ENCODE data around the gene MALAT1. TPM values are rescaled to one million over a fixed set of nuclear protein-coding genes. Genes with fewer than 3 reads are reported as not detected.

The MALAT1 gene
- total RNA-seq, 4 donors from 2014 or later = 17,948 to 48,028 (median 23,406) TPM

GRCh38 chr11:65541093-65541982, 42.5 kb downstream of the MALAT1 start:
- no peak for TF ChIP-seq POLR2A (IDR thresholded peaks at IDR 0.05)
- no peak for TF ChIP-seq POLR2AphosphoS5 (IDR thresholded peaks at IDR 0.05)
- Histone ChIP-seq H3K36me3 (peaks cover 0 to 12% (median 0%) of the 10 kb centered on the region in 4 donors), H3K9me3 (no peaks in the 10 kb centered on the region), H3K4me3 (peak overlapping the region in 3 of 4 donors; percentile 35 to 48 (median 47)), H3K4me1 (peaks cover 14 to 27% (median 20%) of the 10 kb centered on the region in 4 donors), H3K27ac (peak overlapping the region; percentile 86 to 97 (median 92)), H3K27me3 (no peaks in the 10 kb centered on the region)
- in situ Hi-C loops (cut with MboI; ENCODE audit: low pct_ligation_motif_present in 1 of 4, low pct_unique_long_range_greater_than_20kb in 1 of 4, low sequenced_read_pairs in 3 of 4) = loop anchor here in 1 of 4 donors (5.0 kb wide), 1 partner anchor 61 kb away; no protein-coding TSS in a partner anchor
- 28% methylated on average over 15 of the region's 18 CpGs; no CpG with 5 or more reads in 1 of the 2 donors for WGBS, 2 donors (ENCODE audit: low coverage in 1 of 2)
- intact Hi-C loops (cut with DNase I; ENCODE audit: low total_unique reads) = loop anchor here (5.0 kb wide), 2 partner anchors 36 to 51 kb away; partner anchors contain the start of gene EHBP1L1
- no peak for DNase-seq

GRCh38 chr11:65542738-65543390, 44.0 kb downstream of the MALAT1 start:
- no peak overlapping the region for H3K27ac ChIP-seq
- TF ChIP-seq POLR2A (IDR thresholded peaks at IDR 0.05) = no peak
- TF ChIP-seq POLR2AphosphoS5 (IDR thresholded peaks at IDR 0.05) = no peak
- no peaks in the 10 kb centered on the region for H3K27me3 ChIP-seq
- H3K9me3 ChIP-seq = no peaks in the 10 kb centered on the region
- in situ Hi-C loops (cut with MboI; ENCODE audit: low pct_ligation_motif_present in 1 of 4, low pct_unique_long_range_greater_than_20kb in 1 of 4, low sequenced_read_pairs in 3 of 4) = loop anchor here in 1 of 4 donors (5.0 kb wide), 1 partner anchor 59 kb away; no protein-coding TSS in a partner anchor
- DNase-seq = no peak
- peaks cover 15 to 36% (median 26%) of the 10 kb centered on the region in 4 donors for H3K4me1 ChIP-seq
- H3K36me3 ChIP-seq = peaks cover 0 to 12% (median 0%) of the 10 kb centered on the region in 4 donors
- intact Hi-C loops (cut with DNase I; ENCODE audit: low total_unique reads) = loop anchor here (5.0 kb wide), 2 partner anchors 34 to 49 kb away; partner anchors contain the start of gene EHBP1L1
- WGBS, 2 donors (ENCODE audit: low coverage in 1 of 2) = 95 to 100% methylated on average over 1 to 3 of the region's 3 CpGs
- no peak overlapping the region for H3K4me3 ChIP-seq

GRCh38 chr11:65545853-65546216, 47.0 kb downstream of the MALAT1 start:
- peak overlapping the region; percentile 83 for H3K27ac ChIP-seq
- in situ Hi-C loops (cut with MboI; ENCODE audit: low pct_ligation_motif_present in 1 of 4, low pct_unique_long_range_greater_than_20kb in 1 of 4, low sequenced_read_pairs in 3 of 4) (no loop called here), intact Hi-C loops (cut with DNase I; ENCODE audit: low total_unique reads) (no loop called here)
- no peaks in the 10 kb centered on the region for H3K36me3 ChIP-seq
- 40 to 51% methylated on average over 1 to 4 of the region's 4 CpGs for WGBS, 2 donors (ENCODE audit: low coverage in 1 of 2)
- TF ChIP-seq POLR2AphosphoS5 (IDR thresholded peaks at IDR 0.05) (no peak), EP300 (IDR thresholded peaks at IDR 0.05; ENCODE audit: low read depth) (no peak), POLR2A (IDR thresholded peaks at IDR 0.05) (no peak), CTCF (IDR thresholded peaks at IDR 0.05) (no peak)
- H3K4me3 ChIP-seq = peak overlapping the region in 3 of 4 donors; percentile 30 to 51 (median 47)
- no peak for DNase-seq
- no peaks in the 10 kb centered on the region for H3K27me3 ChIP-seq
- no peaks in the 10 kb centered on the region for H3K9me3 ChIP-seq
- peaks cover 10 to 28% (median 19%) of the 10 kb centered on the region in 4 donors for H3K4me1 ChIP-seq

- H3K4me1 ChIP-seq = peaks cover 6 to 25% (median 17%) of the 10 kb centered on the region in 4 donors
- no peaks in the 10 kb centered on the region for H3K9me3 ChIP-seq
- DNase-seq = peak; percentile 99
- peak overlapping the region in 3 of 4 donors; percentile 30 to 51 (median 47) for H3K4me3 ChIP-seq
- intact Hi-C loops (cut with DNase I; ENCODE audit: low total_unique reads) (no loop called here), in situ Hi-C loops (cut with MboI; ENCODE audit: low pct_ligation_motif_present in 1 of 4, low pct_unique_long_range_greater_than_20kb in 1 of 4, low sequenced_read_pairs in 3 of 4) (no loop called here)
- peak; percentile 47 to 79 (median 60) for TF ChIP-seq POLR2AphosphoS5 (IDR thresholded peaks at IDR 0.05)
- TF ChIP-seq CTCF (IDR thresholded peaks at IDR 0.05) = no peak
- no peak for TF ChIP-seq EP300 (IDR thresholded peaks at IDR 0.05; ENCODE audit: low read depth)
- peak; percentile 62 for TF ChIP-seq POLR2A (IDR thresholded peaks at IDR 0.05)
- WGBS, 2 donors (ENCODE audit: low coverage in 1 of 2) = 31% methylated on average over 31 of the region's 64 CpGs; no CpG with 5 or more reads in 1 of the 2 donors
- peak overlapping the region; percentile 83 for H3K27ac ChIP-seq
- H3K36me3 ChIP-seq = no peaks in the 10 kb centered on the region
- no peaks in the 10 kb centered on the region for H3K27me3 ChIP-seq
These were observed 47.5 kb downstream of the MALAT1 start for GRCh38 chr11:65546217-65546958.
